HG02571 (cell line): ENCODE results near the gene ATMIN.

Source experiments
- ATAC-seq: cut with Tn5 transposase; IDR thresholded peaks from one replicate; pipeline ENCODE4 v1.9.1; 2021; ENCODE audit warnings: mild to moderate bottlenecking, moderate library complexity; ENCODE audit not compliant: unreplicated experiment

The ATMIN gene

GRCh38 chr16:81061871-81062608, 26.4 kb downstream of the ATMIN start:
- ATAC-seq: no peak

- ATAC-seq: no peak
Observed at GRCh38 chr16:81066681-81067080, 31.0 kb downstream of the ATMIN start.

GRCh38 chr16:81067166-81067565, 31.5 kb downstream of the ATMIN start:
- no peak for ATAC-seq

GRCh38 chr16:81069063-81069462, 33.4 kb downstream of the ATMIN start:
- ATAC-seq: no peak

- no peak for ATAC-seq
Observed at GRCh38 chr16:81070979-81071378, 35.3 kb downstream of the ATMIN start.

- no peak for ATAC-seq
Observed at GRCh38 chr16:81071805-81072204, 36.2 kb downstream of the ATMIN start.

- no peak for ATAC-seq
Observed at GRCh38 chr16:81073560-81074330, 38.1 kb downstream of the ATMIN start.

GRCh38 chr16:81076566-81077075, 41.0 kb downstream of the ATMIN start:
- ATAC-seq: peak; percentile 86

GRCh38 chr16:81077076-81077940, 41.7 kb downstream of the ATMIN start, which contains the start of gene C16orf46:
TSS of gene C16orf46 (minus strand) at chr16:81077238. CDS start at chr16:81063955, 13,283 bp downstream.
- peak; percentile 97 for ATAC-seq

GRCh38 chr16:81080233-81080632, 44.6 kb downstream of the ATMIN start:
- ATAC-seq: no peak

GRCh38 chr16:81081014-81081413, 45.4 kb downstream of the ATMIN start:
- no peak for ATAC-seq

GRCh38 chr16:81088836-81089235, 53.2 kb downstream of the ATMIN start:
- no peak for ATAC-seq

- ATAC-seq: no peak
Observed at GRCh38 chr16:81094771-81095251, 59.2 kb downstream of the ATMIN start.

GRCh38 chr16:81095653-81095952, 60.0 kb downstream of the ATMIN start:
- no peak for ATAC-seq

GRCh38 chr16:81095953-81096714, 60.5 kb downstream of the ATMIN start, which contains the start of gene GCSH:
TSS of gene GCSH (minus strand) at chr16:81096395. CDS start at chr16:81096278, 117 bp downstream.
- peak; percentile 98 for ATAC-seq

- no peak for ATAC-seq
Observed at GRCh38 chr16:81096715-81097208, 61.1 kb downstream of the ATMIN start.
